Measurements from ENCODE around the gene PBX4.

Gene PBX4

DNA sequence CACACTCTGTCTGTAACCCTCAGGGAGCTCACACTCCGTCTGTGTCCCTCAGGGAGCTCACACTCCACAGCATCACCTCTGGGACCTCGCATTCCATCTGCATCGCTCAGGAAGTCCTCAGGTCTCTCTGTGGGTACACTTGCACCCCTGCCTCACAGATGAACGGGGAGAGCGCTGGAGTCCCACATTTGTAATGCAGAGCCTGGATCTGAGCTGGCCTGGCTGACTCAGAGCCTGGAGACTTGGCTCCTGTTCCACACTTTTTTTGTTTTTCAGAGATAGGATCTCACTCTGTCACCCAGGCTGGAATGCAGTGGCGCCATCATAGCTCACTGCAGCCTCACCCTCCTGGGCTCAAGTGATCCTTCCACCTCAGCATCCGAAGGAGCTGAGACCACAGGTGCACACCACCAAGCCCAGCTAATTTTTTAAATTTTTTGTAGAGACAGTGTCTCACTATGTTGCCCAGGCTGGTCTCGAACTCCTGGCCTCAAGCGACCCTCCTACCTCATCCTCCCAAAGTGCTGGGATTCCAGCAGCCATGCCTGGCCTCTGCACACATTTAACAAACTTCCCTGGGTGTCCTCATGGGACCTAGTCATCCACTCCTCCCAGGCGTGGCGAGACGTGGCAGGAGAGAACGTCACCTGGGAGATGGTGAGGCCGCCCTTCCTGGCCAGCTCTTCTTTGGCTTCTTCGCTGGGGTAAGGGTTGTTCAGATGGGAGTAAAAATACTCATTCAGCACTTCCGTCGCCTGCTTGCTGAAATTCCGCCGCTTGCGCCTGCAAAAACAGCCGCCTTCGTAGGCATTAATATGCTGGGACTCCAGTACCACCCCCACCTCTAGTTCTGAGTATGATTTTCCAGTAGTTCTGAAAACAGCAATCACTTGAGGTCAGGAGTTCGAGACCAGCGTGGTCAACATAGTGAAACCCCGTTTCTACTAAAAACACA is 49.4 kb downstream of the PBX4 start:
- H3K79me2 ChIP-seq (ENCODE audit: insufficient read depth, low read depth) = no peaks in the 10 kb centered on the region
- no peak overlapping the region for H3K27ac ChIP-seq
- no peaks in the 10 kb centered on the region for H3K27me3 ChIP-seq (ENCODE audit: insufficient read depth, low read depth)
- H3K36me3 ChIP-seq (ENCODE audit: insufficient read depth) = no peaks in the 10 kb centered on the region
- H2AFZ ChIP-seq (ENCODE audit: low read depth) = no peak overlapping the region
- TF ChIP-seq, protein P1, sequence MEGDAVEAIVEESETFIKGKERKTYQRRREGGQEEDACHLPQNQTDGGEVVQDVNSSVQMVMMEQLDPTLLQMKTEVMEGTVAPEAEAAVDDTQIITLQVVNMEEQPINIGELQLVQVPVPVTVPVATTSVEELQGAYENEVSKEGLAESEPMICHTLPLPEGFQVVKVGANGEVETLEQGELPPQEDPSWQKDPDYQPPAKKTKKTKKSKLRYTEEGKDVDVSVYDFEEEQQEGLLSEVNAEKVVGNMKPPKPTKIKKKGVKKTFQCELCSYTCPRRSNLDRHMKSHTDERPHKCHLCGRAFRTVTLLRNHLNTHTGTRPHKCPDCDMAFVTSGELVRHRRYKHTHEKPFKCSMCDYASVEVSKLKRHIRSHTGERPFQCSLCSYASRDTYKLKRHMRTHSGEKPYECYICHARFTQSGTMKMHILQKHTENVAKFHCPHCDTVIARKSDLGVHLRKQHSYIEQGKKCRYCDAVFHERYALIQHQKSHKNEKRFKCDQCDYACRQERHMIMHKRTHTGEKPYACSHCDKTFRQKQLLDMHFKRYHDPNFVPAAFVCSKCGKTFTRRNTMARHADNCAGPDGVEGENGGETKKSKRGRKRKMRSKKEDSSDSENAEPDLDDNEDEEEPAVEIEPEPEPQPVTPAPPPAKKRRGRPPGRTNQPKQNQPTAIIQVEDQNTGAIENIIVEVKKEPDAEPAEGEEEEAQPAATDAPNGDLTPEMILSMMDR (conservative IDR thresholded peaks at IDR 0.05; ENCODE audit: low read depth, low read length) = no peak
- H4K20me1 ChIP-seq (ENCODE audit: insufficient read depth) = no peaks in the 10 kb centered on the region
- H3K4me3 ChIP-seq (IDR thresholded peaks at IDR 0.05; ENCODE audit: insufficient read depth, low read depth, low read length) = no peak overlapping the region
- no peak overlapping the region for H3K4me2 ChIP-seq
- H3K4me1 ChIP-seq (ENCODE audit: low read depth, poor library complexity, severe bottlenecking) = no peaks in the 10 kb centered on the region
- no peak overlapping the region for H3K9ac ChIP-seq

- H3K9ac ChIP-seq = no peak overlapping the region
- TF ChIP-seq, protein P1 (conservative IDR thresholded peaks at IDR 0.05; ENCODE audit: low read depth, low read length) = no peak
- no peaks in the 10 kb centered on the region for H3K36me3 ChIP-seq (ENCODE audit: insufficient read depth)
Measured at GRCh38 chr19:19567391-19567790, 51.1 kb downstream of the PBX4 start.

DNA sequence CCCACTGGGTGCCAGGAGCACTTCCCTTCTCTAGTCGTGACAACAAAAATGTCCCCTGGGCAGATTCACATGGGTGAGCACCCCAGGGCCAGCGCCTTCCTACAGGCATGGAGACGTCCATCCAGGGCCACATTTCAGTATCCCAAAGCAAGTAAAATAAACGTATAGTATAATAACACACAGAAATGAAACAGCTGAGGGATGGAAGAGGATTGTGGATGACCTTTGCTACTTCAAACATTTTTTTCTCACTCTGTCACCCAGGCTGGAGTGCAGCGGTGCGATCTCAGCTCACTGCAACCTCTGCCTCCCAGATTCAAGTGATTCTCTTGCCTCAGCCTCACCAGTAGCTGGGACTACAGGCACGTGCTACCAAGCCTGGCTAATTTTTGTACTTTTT is 52.2 kb downstream of the PBX4 start:
- no peaks in the 10 kb centered on the region for H4K20me1 ChIP-seq (ENCODE audit: insufficient read depth)
- no peaks in the 10 kb centered on the region for H3K4me1 ChIP-seq (ENCODE audit: low read depth, poor library complexity, severe bottlenecking)
- no peaks in the 10 kb centered on the region for H3K36me3 ChIP-seq (ENCODE audit: insufficient read depth)
- TF ChIP-seq, protein P1 (conservative IDR thresholded peaks at IDR 0.05; ENCODE audit: low read depth, low read length) = no peak
- H3K27me3 ChIP-seq (ENCODE audit: insufficient read depth, low read depth) = no peaks in the 10 kb centered on the region
- H2AFZ ChIP-seq (ENCODE audit: low read depth) = no peak overlapping the region
- no peak overlapping the region for H3K27ac ChIP-seq
- H3K9ac ChIP-seq = no peak overlapping the region
- no peaks in the 10 kb centered on the region for H3K79me2 ChIP-seq (ENCODE audit: insufficient read depth, low read depth)
- H3K4me2 ChIP-seq = no peak overlapping the region
- no peak overlapping the region for H3K4me3 ChIP-seq (IDR thresholded peaks at IDR 0.05; ENCODE audit: insufficient read depth, low read depth, low read length)

More at GRCh38 chr19:19567391-19567790, 51.1 kb downstream of the PBX4 start:
- Histone ChIP-seq H3K4me2 (no peak overlapping the region), H3K4me1 (ENCODE audit: low read depth, poor library complexity, severe bottlenecking) (no peaks in the 10 kb centered on the region), H4K20me1 (ENCODE audit: insufficient read depth) (no peaks in the 10 kb centered on the region), H2AFZ (ENCODE audit: low read depth) (no peak overlapping the region), H3K27me3 (ENCODE audit: insufficient read depth, low read depth) (no peaks in the 10 kb centered on the region), H3K27ac (no peak overlapping the region), H3K79me2 (ENCODE audit: insufficient read depth, low read depth) (no peaks in the 10 kb centered on the region), H3K4me3 (IDR thresholded peaks at IDR 0.05; ENCODE audit: insufficient read depth, low read depth, low read length) (no peak overlapping the region)

DNA sequence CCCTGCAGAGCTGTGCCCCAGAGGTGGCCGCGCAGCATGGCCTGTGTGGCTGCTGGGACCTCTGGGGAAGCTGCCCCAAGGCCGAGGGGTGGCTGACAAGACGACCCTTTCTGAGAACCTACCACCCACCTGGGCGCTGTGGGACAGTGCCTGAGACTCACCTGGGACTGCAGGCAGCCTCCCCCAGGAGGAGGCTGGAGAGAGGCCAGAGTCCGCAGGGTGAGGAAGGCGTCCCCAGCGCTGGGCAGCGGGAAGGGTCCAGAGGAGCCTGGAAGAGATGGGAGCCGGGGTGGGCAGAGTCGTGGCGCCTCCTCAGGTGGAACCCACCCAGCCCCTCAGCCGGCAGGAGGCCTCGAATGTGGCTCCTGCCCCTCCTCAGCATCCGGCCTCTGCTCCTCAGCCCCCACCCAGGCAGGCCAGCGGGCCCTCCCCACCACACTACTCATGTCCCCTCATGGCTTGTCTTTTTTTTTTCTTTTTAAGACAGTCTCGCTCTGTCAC is 55.1 kb downstream of the PBX4 start:
- no peak overlapping the region for H2AFZ ChIP-seq (ENCODE audit: low read depth)
- H3K4me1 ChIP-seq (ENCODE audit: low read depth, poor library complexity, severe bottlenecking) = no peaks in the 10 kb centered on the region
- no peak overlapping the region for H3K27ac ChIP-seq
- no peak overlapping the region for H3K4me2 ChIP-seq
- H3K4me3 ChIP-seq (IDR thresholded peaks at IDR 0.05; ENCODE audit: insufficient read depth, low read depth, low read length) = no peak overlapping the region
- H3K79me2 ChIP-seq (ENCODE audit: insufficient read depth, low read depth) = no peaks in the 10 kb centered on the region
- H3K9ac ChIP-seq = no peak overlapping the region
- TF ChIP-seq, protein P1 (conservative IDR thresholded peaks at IDR 0.05; ENCODE audit: low read depth, low read length) = no peak
- H3K27me3 ChIP-seq (ENCODE audit: insufficient read depth, low read depth) = no peaks in the 10 kb centered on the region
- no peaks in the 10 kb centered on the region for H4K20me1 ChIP-seq (ENCODE audit: insufficient read depth)
- no peaks in the 10 kb centered on the region for H3K36me3 ChIP-seq (ENCODE audit: insufficient read depth)

Measured in KMS-11 (cell line).